Omental fat pad (tissue), 4 donors: ENCODE data around the gene KIFAP3. TPM values are rescaled to one million over a fixed set of nuclear protein-coding genes. Genes with fewer than 3 reads are reported as not detected.

Experiments used
- ATAC-seq: fragments of 150-250 bp; one replicate; pipeline ENCODE4 v1.9.1; 2016; ENCODE audit warnings: mild to moderate bottlenecking, moderate library complexity; ENCODE audit not compliant: low FRiP score
- DNase-seq: peaks from one replicate; pipeline ENCODE4 v3.0.0-alpha.2; 2019; ENCODE audit warnings: low spot score
- CTCF ChIP-seq, 3 donors: fragments of 450-650 bp; IDR thresholded peaks; one replicate each; pipeline ENCODE4 v1.5.1; 2016 to 2017; ENCODE audit warnings: antibody characterized with exemption in 3 of 3, mild to moderate bottlenecking in 3 of 3, moderate library complexity in 2 of 3
- total RNA-seq, 4 donors: library from RNA; depleted of rRNA; stranded (reverse); fragments of >200 nt; gene quantifications; one replicate each; pipeline ENCODE4 v1.1.0, GENCODE V29; 2016

KIFAP3 gene
- total RNA-seq, 4 donors from 2014 or later, result 20.5 to 34.0 (median 25.6) TPM

GRCh38 chr1:169970114-169970513 lies 104.4 kb downstream of the KIFAP3 start:
- TF ChIP-seq CTCF (IDR thresholded peaks at IDR 0.05), result no peak
- no peak for DNase-seq
- ATAC-seq, result no peak

- no peak for ATAC-seq
- DNase-seq, result no peak
- TF ChIP-seq CTCF (IDR thresholded peaks at IDR 0.05), result no peak
Observed at GRCh38 chr1:169968174-169968573, 106.3 kb downstream of the KIFAP3 start.

- no peak for TF ChIP-seq CTCF (IDR thresholded peaks at IDR 0.05)
- ATAC-seq, result no peak
- no peak for DNase-seq
Observed at GRCh38 chr1:169964206-169964605, 110.3 kb downstream of the KIFAP3 start.

- no peak for ATAC-seq
- TF ChIP-seq CTCF (IDR thresholded peaks at IDR 0.05), result no peak
Observed at GRCh38 chr1:169959686-169960085, 114.8 kb downstream of the KIFAP3 start.

GRCh38 chr1:169958987-169959386 lies 115.5 kb downstream of the KIFAP3 start:
- no peak for ATAC-seq
- no peak for TF ChIP-seq CTCF (IDR thresholded peaks at IDR 0.05)
- DNase-seq, result no peak

More at GRCh38 chr1:169959686-169960085, 114.8 kb downstream of the KIFAP3 start:
- DNase-seq, result no peak

- no peak for ATAC-seq
- no peak for TF ChIP-seq CTCF (IDR thresholded peaks at IDR 0.05)
- no peak for DNase-seq
Observed at GRCh38 chr1:169957884-169958283, 116.6 kb downstream of the KIFAP3 start.

GRCh38 chr1:169951108-169951507 lies 123.4 kb downstream of the KIFAP3 start:
- TF ChIP-seq CTCF (IDR thresholded peaks at IDR 0.05), result no peak
- DNase-seq (no peak), ATAC-seq (no peak)
